Mucosa of descending colon (tissue), 3 donors: ENCODE measurements around the gene ZNF765. TPM values are rescaled to one million over a fixed set of nuclear protein-coding genes. Genes with fewer than 3 reads are reported as not detected.
"Not testable (repeated sequence)": the region's sequence is repeated elsewhere in the genome, so short reads cannot be mapped to it uniquely, and the experiment has no call there.

Experiments
- ATAC-seq: fragments of 200-7000 bp; cut with Tn5 transposase; one replicate; pipeline ENCODE4 v1.9.1; 2020; ENCODE audit warnings: mild to moderate bottlenecking, moderate library complexity
- DNase-seq, 3 donors: peaks; one replicate each; pipeline ENCODE4 v3.0.0-alpha.2; 2020
- H3K36me3 ChIP-seq: fragments of 200-600 bp; one replicate; pipeline ENCODE4 v1.8.0; 2021; ENCODE audit warnings: low read depth, mild to moderate bottlenecking
- H3K4me1 ChIP-seq: fragments of 200-600 bp; one replicate; pipeline ENCODE4 v1.8.0; 2021; ENCODE audit warnings: low read depth, mild to moderate bottlenecking
- H3K4me3 ChIP-seq: fragments of 200-600 bp; one replicate; pipeline ENCODE4 v1.8.0; 2021; ENCODE audit warnings: mild to moderate bottlenecking
- H3K9me3 ChIP-seq: fragments of 200-600 bp; one replicate; pipeline ENCODE4 v1.8.0; 2021; ENCODE audit warnings: mild to moderate bottlenecking
- intact Hi-C, 2 donors: fragments of 100-400 bp; cut with DNase I in 1 of 2; cut with micrococcal nuclease in 1 of 2; formaldehyde crosslinking; loops; one replicate each; pipeline versions ENCODE4 v1.11.0 to v1.11.1; 2022; cut with DNase I, micrococcal nuclease
- total RNA-seq, 3 donors: library from RNA; stranded (reverse); fragmentation: NEBNext Ultra II Directional in 2 of 3; extraction: Animal tissue kit (Norgen Biotek cat#: 25700) in 2 of 3; gene quantifications; one replicate each; pipeline versions ENCODE4 v1.2.1 to v1.2.4, GENCODE V29; 2021 to 2023
- TF ChIP-seq, protein P1 (sequence below): fragments of 200-600 bp; IDR thresholded peaks from one replicate; pipeline ENCODE4 v1.8.0; 2022; ENCODE audit warnings: antibody characterized with exemption, mild to moderate bottlenecking
- donor health status: DM: no; HTN: no; CAD: no; lungs with moderate emphysema.
- donor health status: DM: no; HTN: no; CAD: no.
- donor health status: DM: no; HTN: yes; CAD: no.

ZNF765 gene
- total RNA-seq, 3 donors from 2014 or later = 10.1 to 16.8 (median 11.6) TPM

DNA sequence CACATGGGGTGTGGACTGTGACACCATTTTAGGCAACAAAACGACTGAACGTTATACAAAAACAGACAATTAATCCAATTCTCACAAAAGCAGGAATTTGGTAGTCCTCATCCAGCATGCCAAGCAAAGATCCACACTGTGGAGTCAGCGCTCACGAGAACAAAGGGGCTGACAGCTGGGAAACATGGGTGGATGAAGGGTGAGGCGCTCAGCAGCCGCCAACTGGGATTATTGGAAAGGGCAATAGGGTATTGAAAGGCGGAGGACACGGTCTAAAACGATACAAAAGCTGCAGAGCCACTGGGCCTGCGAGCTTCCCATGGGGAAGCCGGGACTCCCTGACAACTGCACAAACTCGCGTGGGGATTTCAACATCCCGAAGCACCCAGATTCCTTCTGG, 67.9 kb downstream of the ZNF765 start:
- peaks cover 37% of the 10 kb centered on the region for H3K9me3 ChIP-seq
- intact Hi-C loops = no loop called here
- ATAC-seq = no peak
- DNase-seq = no peak
- H3K36me3 ChIP-seq = no peaks in the 10 kb centered on the region
- no peak overlapping the region for H3K4me3 ChIP-seq
- TF ChIP-seq, protein P1, sequence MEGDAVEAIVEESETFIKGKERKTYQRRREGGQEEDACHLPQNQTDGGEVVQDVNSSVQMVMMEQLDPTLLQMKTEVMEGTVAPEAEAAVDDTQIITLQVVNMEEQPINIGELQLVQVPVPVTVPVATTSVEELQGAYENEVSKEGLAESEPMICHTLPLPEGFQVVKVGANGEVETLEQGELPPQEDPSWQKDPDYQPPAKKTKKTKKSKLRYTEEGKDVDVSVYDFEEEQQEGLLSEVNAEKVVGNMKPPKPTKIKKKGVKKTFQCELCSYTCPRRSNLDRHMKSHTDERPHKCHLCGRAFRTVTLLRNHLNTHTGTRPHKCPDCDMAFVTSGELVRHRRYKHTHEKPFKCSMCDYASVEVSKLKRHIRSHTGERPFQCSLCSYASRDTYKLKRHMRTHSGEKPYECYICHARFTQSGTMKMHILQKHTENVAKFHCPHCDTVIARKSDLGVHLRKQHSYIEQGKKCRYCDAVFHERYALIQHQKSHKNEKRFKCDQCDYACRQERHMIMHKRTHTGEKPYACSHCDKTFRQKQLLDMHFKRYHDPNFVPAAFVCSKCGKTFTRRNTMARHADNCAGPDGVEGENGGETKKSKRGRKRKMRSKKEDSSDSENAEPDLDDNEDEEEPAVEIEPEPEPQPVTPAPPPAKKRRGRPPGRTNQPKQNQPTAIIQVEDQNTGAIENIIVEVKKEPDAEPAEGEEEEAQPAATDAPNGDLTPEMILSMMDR = no peak
- peaks cover 7% of the 10 kb centered on the region for H3K4me1 ChIP-seq

DNA sequence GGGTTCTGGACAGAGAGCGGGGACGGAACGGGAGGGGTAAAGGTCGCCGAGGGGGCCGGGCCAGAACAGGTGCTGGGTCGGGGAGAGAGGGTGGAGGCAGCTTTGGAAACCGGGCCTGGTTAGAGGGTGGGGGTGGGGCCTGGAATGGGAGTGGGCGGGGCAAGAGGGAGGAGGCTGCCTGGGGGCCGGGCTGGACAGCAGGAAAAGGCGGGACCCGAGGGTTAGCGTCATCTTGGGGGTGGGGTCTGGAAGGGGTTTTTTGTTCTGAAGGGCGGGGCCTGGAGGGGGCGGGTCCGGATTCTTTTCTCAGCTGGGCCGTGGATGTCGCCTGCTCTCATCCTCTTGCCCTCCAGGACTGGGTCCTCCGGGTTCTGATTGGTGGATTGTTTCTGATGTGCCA, 68.3 kb downstream of the ZNF765 start:
- DNase-seq (peak; percentile 13 to 50 (median 26)), ATAC-seq (no peak)
- Histone ChIP-seq H3K4me1 (peaks cover 8% of the 10 kb centered on the region), H3K4me3 (no peak overlapping the region), H3K9me3 (peaks cover 33% of the 10 kb centered on the region), H3K36me3 (no peaks in the 10 kb centered on the region)
- intact Hi-C loops = no loop called here
- TF ChIP-seq, protein P1 = no peak

DNA sequence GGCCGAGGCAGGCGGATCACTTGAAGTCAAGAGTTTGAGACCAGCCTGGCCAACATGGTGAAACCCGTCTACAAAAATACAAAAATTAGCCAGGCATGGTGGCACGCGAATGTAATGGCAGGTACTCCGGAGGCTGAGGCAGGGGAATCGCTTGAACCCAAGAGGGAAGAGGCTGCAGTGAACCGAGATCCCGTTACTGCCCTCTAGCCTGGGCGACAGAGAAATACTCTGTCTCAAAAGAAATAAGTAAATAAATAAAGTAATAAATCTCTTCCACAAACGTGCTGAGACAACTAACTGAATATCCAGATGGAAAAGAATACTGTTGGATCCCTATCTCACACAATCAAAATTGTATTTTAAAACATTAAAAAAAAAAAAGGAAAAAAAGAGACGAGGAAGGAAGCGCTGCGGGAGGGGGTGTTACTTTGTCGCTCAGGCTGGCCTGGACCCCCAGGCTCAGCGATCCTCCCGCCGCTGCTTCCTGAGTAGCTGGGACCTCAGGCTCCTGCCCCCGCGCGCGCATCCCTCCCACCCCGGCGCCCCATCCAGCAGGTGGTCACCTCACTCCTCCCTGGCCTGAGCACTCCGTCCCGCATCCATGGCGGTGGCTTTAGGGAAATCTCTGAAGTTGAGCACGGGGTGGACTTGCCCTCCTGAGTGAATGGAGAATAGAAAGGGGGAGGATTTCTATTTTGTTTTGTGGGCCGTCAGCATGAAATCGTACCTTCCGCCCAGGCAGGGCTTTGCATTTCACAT, 72.0 kb downstream of the ZNF765 start:
- Histone ChIP-seq H3K9me3 (peaks cover 6% of the 10 kb centered on the region), H3K4me3 (peak overlapping the region; percentile 35), H3K36me3 (no peaks in the 10 kb centered on the region), H3K4me1 (peaks cover 11% of the 10 kb centered on the region)
- DNase-seq (peak in 2 of 3 donors; percentile 53 to 55), ATAC-seq (peak; percentile 37)
- intact Hi-C loops = no loop called here
- TF ChIP-seq, protein P1 = no peak

DNA sequence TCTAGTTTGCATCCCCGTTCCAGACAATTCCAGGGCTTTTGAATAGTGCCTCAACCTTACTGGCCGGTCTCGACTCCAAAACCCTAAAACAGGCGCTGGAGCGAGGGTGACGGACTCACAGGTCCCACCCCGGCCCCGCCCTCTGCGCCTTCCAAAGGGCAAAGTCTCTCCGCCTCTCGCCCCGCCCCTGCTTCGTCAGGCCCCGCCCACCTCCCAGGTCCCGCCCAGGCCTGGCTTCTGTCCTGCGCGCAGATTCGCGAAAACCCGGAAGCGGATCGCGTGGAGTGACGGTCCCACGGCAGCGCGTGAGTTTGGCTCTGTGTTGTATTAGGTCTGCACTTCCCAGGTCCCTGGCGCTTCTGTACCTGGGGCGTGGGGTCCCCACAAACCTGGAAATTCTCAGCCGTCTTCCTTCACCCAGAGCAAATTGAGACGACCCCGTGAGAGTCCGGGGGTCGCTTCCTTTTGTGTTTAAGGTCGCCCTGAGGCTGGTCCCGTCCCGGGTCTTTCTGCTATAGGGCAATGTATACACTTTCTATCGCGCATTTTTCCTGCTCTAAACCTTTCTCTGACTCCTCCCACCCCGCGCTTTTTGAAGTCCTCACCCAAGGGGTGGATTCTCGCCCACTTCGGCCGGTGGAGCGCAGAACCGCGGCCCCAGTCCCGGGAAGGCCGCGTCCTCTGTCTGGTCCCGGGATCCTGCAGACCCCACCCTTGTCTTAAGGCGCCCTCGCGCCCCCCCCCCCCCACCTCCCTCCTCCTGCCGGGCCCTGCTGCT, 72.7 kb downstream of the ZNF765 start, which contains the start of gene ZNF813:
TSS of gene ZNF813 (plus strand) at position 249 of the 778 bp plus-strand sequence. CDS start 16,090 bp downstream, outside the sequence.
- Histone ChIP-seq H3K4me1 (peaks cover 11% of the 10 kb centered on the region), H3K9me3 (peaks cover 5% of the 10 kb centered on the region), H3K4me3 (peak within 1 kb of the TSS; percentile 35), H3K36me3 (no peaks in the 10 kb centered on the region)
- intact Hi-C loops = no loop called here
- DNase-seq (peak; percentile 96 to 99 (median 99)), ATAC-seq (peak; percentile 100)
- TF ChIP-seq, protein P1 = no peak

DNA sequence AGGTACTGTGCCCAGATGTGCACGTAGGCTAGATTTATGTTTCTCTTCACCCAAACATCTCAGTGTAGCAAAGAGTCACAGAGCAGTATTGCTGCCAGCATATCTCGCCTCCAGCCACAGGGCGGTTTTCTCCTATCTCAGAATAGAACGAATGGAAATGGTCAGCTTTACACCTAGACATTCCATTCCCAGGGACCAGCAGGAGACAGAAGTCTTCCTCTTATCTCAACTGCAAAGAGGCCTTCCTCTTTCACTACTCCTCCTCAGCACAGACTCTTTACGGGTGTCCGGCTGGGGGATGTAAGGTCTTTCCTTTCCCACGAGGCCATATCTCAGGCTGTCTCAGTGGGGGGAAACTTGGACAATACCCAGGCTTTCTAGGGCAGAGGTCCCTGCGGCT, 73.7 kb downstream of the ZNF765 start:
- H3K4me1 ChIP-seq = peaks cover 11% of the 10 kb centered on the region
- ATAC-seq, H3K36me3 ChIP-seq, H3K4me3 ChIP-seq, DNase-seq, H3K9me3 ChIP-seq, intact Hi-C loops: not testable (repeated sequence)

DNA sequence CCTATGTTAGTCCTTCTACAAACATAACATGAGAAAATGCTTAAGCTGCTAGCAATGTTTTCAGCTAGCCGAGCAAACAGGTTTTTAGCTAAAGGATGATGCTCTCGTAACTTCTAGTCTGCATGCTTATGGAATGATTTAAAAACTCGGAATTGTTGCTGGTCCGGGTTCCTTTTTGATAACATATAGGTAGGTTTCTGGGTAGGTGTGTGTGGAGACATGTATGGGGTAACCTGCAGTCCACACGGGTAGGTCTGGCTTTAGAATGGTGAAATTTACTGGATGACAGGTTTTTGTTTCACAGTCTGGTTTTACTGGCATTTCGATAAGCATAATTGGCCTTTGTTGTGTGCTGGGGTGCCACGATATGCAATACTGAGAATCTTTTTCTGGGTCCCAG, 77.0 kb downstream of the ZNF765 start:
- peaks cover 7% of the 10 kb centered on the region for H3K4me1 ChIP-seq
- TF ChIP-seq, protein P1 = no peak
- H3K4me3 ChIP-seq = no peak overlapping the region
- peaks cover 35% of the 10 kb centered on the region for H3K9me3 ChIP-seq
- intact Hi-C loops = no loop called here
- no peaks in the 10 kb centered on the region for H3K36me3 ChIP-seq
- DNase-seq (no peak), ATAC-seq (no peak)

DNA sequence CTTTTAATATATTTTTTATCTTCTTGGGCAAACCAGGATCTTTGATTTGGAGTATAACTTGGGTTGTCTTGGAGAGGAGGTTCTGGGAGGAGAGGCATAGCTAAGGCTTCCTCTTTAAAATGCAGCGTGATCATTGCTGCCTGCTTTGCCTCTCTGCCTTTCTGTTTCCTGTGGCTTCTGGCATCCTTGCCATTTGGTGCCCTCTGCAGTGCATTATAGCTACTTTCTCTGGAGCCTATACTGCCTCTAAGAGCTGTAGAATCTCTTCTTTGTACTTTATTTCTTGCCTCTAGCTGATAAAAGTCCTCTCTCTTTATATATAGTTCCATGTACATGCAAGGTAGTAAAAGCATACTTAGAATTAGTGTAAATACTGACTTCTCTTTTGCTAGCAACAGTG, 79.9 kb downstream of the ZNF765 start:
- peaks cover 61% of the 10 kb centered on the region for H3K9me3 ChIP-seq
- H3K36me3 ChIP-seq = not testable (repeated sequence)

DNA sequence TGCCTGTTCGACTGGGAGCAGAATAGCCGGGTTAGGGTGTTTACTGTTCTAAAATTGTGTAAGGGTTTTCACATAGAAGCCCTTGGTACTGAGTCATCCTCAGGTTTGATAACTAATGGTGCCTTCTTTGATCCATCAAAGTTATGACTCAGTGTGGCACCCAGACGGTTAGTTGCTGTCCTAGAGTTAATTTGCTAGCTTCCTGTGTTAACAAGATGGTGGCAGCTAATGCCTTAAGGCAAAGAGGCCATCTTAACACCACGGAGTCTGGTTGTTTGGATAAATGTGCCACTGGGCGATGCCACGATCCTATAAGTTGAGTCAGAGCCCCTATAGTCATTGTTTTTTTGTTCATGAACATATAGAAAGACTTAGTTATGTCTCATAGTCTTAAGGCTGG, 80.5 kb downstream of the ZNF765 start:
- H3K4me3 ChIP-seq, ATAC-seq, DNase-seq, intact Hi-C loops, H3K36me3 ChIP-seq, H3K4me1 ChIP-seq: not testable (repeated sequence)
- peaks cover 68% of the 10 kb centered on the region for H3K9me3 ChIP-seq

More for the DNA sequence above, 79.9 kb downstream of the ZNF765 start:
- H3K4me1 ChIP-seq, H3K4me3 ChIP-seq, DNase-seq, ATAC-seq, intact Hi-C loops: not testable (repeated sequence)
